Spleen (tissue), 11 donors: ENCODE results near the gene GLRA3. TPM values are rescaled to one million over a fixed set of nuclear protein-coding genes. Genes with fewer than 3 reads are reported as not detected.
"Not testable (repeated sequence)": the region's sequence is repeated elsewhere in the genome, so short reads cannot be mapped to it uniquely, and the experiment has no call there.

Experiments
- DNase-seq: peaks from one replicate; pipeline ENCODE4 v3.0.0-alpha.2; 2020
- H3K27ac ChIP-seq, 8 donors: fragments of 200-600 bp; sonication (generic) in 7 of 8; 1 replicate in 4 of 8; 2 replicates in 4 of 8; pipeline versions ENCODE4 v1.5.0 to v1.8.0; 2016 to 2021; ENCODE audit warnings: inconsistent platforms in 4 of 8, mild to moderate bottlenecking in 4 of 8, moderate library complexity in 1 of 8
- H3K27me3 ChIP-seq, 7 donors: fragments of 200-600 bp; sonication (generic) in 6 of 7; replicated peaks in 1 of 7; 1 replicate in 4 of 7; 2 replicates in 3 of 7; pipeline versions ENCODE4 v1.5.0 to v1.8.0; 2016 to 2021; ENCODE audit warnings: inconsistent platforms in 3 of 7, mild to moderate bottlenecking in 1 of 7
- H3K36me3 ChIP-seq, 6 donors: fragments of 200-600 bp; sonication (generic) in 5 of 6; 1 replicate in 4 of 6; 2 replicates in 2 of 6; pipeline versions ENCODE4 v1.5.0 to v1.8.0; 2016 to 2021; ENCODE audit warnings: inconsistent platforms in 2 of 6
- H3K4me1 ChIP-seq, 6 donors: fragments of 200-600 bp; sonication (generic) in 5 of 6; 1 replicate in 3 of 6; 2 replicates in 3 of 6; pipeline versions ENCODE4 v1.5.0 to v1.8.0; 2016 to 2021; ENCODE audit warnings: inconsistent platforms in 3 of 6
- H3K4me3 ChIP-seq, 8 donors: fragments of 200-600 bp; sonication (generic) in 7 of 8; 1 replicate in 4 of 8; 2 replicates in 4 of 8; pipeline versions ENCODE4 v1.5.0 to v1.8.0; 2016 to 2021; ENCODE audit warnings: inconsistent platforms in 4 of 8, mild to moderate bottlenecking in 4 of 8, moderate library complexity in 2 of 8
- H3K9me3 ChIP-seq, 8 donors: fragments of 200-600 bp; sonication (generic) in 7 of 8; 1 replicate in 4 of 8; 2 replicates in 4 of 8; pipeline versions ENCODE4 v1.5.0 to v1.8.0; 2016 to 2021; ENCODE audit warnings: inconsistent platforms in 4 of 8
- POLR2A ChIP-seq, 3 donors: fragments of 450-650 bp; IDR thresholded peaks; one replicate each; pipeline ENCODE4 v1.5.1; 2017; ENCODE audit warnings: antibody characterized with exemption in 3 of 3, mild to moderate bottlenecking in 1 of 3
- POLR2AphosphoS5 ChIP-seq, 3 donors: sonication (generic); formaldehyde crosslinking; IDR thresholded peaks; one replicate each; pipeline ENCODE4 v1.5.1; 2017; ENCODE audit warnings: antibody characterized with exemption in 3 of 3
- WGBS, 5 donors: extraction: QIAGEN DNeasy Blood & Tissue Kit in 3 of 5; methylation state at CpG; one replicate each; pipeline versions ENCODE4 v1.1.5 to v1.1.7; 2013 to 2018; 5-methylcytosine and 5-hydroxymethylcytosine counted together
- intact Hi-C: fragments of 100-400 bp; cut with DNase I; formaldehyde crosslinking; loops from one replicate; pipeline ENCODE4 v1.15.0; 2023; ENCODE audit warnings: low total_unique reads
- polyA plus RNA-seq, 3 donors: library from polyadenylated mRNA; stranded (reverse); fragments of 200-250 nt; gene quantifications; one replicate each; pipeline ENCODE4 v1.2.1, GENCODE V29; 2013
- total RNA-seq, 7 donors: library from RNA; depleted of rRNA in 3 of 7; stranded (reverse); fragments of >200 nt in 3 of 7; fragmentation: NEBNext Ultra II Directional in 4 of 7; extraction: Animal tissue kit (Norgen Biotek cat#: 25700) in 4 of 7; gene quantifications; one replicate each; pipeline versions ENCODE4 v1.1.0 to v1.2.1, GENCODE V29; 2016 to 2021
- TF ChIP-seq, protein P1 (sequence below), 11 experiments: fragments of 200-600 bp in 7 of 11; fragments of 450-650 bp in 4 of 11; sonication (generic) in 4 of 11; IDR thresholded peaks in 8 of 11; conservative IDR thresholded peaks in 3 of 11; 1 replicate in 7 of 11; 2 replicates in 4 of 11; pipeline versions ENCODE4 v1.4.0 to v1.8.0; 2016 to 2021; ENCODE audit warnings: antibody characterized with exemption in 11 of 11, inconsistent platforms in 4 of 11, mild to moderate bottlenecking in 1 of 11
- donor health status: healthy with polysubstance abuse.
- donor health status: DM: no; HTN: no; CAD: no; lungs with moderate emphysema.
- donor health status: DM: no; HTN: no; CAD: no.
- donor health status: Bipolar disorder and iron deficiency.
- donor health status: healthy.
- donor health status: DM: no; HTN: no; CAD: no.
- donor health status: DM: yes; HTN: yes; CAD: no.

Gene GLRA3
- total and polyA plus RNA-seq, 10 donors = 0.02 to 0.20 (median 0.06) TPM; not detected in 2

DNA sequence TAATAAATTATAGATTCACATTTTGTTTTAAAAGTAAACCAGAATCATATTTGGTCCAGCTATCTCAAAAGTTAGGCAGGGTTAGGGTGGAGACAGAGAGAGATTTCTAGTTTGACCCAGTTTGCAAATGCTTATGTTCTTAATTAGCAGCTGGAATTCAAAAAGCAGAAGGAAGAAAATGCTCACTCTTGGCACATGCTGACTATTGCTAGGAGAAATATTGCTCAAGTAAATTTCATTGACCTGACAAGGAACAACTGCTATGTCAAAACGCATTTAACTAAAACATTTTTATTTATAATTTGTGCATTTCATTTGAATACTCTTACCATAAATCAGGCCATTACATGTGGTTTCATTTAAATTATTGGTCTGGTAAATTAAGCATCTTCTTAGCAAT lies 131.8 kb downstream of the GLRA3 start:
- no peak for TF ChIP-seq POLR2AphosphoS5 (IDR thresholded peaks at IDR 0.05)
- no peak for TF ChIP-seq POLR2A (IDR thresholded peaks at IDR 0.05)
- TF ChIP-seq, protein P1, sequence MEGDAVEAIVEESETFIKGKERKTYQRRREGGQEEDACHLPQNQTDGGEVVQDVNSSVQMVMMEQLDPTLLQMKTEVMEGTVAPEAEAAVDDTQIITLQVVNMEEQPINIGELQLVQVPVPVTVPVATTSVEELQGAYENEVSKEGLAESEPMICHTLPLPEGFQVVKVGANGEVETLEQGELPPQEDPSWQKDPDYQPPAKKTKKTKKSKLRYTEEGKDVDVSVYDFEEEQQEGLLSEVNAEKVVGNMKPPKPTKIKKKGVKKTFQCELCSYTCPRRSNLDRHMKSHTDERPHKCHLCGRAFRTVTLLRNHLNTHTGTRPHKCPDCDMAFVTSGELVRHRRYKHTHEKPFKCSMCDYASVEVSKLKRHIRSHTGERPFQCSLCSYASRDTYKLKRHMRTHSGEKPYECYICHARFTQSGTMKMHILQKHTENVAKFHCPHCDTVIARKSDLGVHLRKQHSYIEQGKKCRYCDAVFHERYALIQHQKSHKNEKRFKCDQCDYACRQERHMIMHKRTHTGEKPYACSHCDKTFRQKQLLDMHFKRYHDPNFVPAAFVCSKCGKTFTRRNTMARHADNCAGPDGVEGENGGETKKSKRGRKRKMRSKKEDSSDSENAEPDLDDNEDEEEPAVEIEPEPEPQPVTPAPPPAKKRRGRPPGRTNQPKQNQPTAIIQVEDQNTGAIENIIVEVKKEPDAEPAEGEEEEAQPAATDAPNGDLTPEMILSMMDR (IDR thresholded peaks at IDR 0.05 in 8 of 11, conservative IDR thresholded peaks at IDR 0.05 in 3 of 11) = no peak

DNA sequence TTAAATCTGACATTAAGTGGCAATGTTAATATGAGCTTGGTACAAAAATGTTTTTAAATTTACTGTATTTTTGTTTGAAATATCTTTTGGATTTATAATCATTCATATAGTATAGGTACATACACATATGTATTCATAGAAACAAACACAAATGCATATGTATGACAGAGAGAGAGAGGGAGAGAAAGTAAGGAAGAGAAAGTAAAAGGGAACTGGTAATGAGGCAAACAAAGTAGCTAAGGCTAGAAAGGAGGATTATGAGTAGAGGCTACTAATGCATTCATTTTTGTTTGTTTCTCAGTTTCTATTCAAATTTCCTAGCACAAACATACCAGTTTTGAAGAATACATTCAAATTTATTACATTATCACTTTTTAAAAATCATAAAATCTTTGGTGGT lies 132.4 kb downstream of the GLRA3 start:
- H3K36me3 ChIP-seq = no peaks in the 10 kb centered on the region
- TF ChIP-seq POLR2AphosphoS5 (IDR thresholded peaks at IDR 0.05) (no peak), POLR2A (IDR thresholded peaks at IDR 0.05) (no peak)
- TF ChIP-seq, protein P1 (IDR thresholded peaks at IDR 0.05 in 8 of 11, conservative IDR thresholded peaks at IDR 0.05 in 3 of 11) = no peak
- DNase-seq = no peak
- no peak overlapping the region for H3K4me3 ChIP-seq
- peaks cover 0 to 8% (median 0%) of the 10 kb centered on the region in 6 donors for H3K4me1 ChIP-seq
- intact Hi-C loops = no loop called here
- peak overlapping the region in 5 of 8 donors; percentile 4 to 37 (median 15) for H3K27ac ChIP-seq
- no peaks in the 10 kb centered on the region for H3K9me3 ChIP-seq
- H3K27me3 ChIP-seq = no peaks in the 10 kb centered on the region

More for the DNA sequence above, 131.8 kb downstream of the GLRA3 start:
- no peak overlapping the region for H3K4me3 ChIP-seq
- DNase-seq = no peak
- WGBS, 5 donors = 17 to 44% (median 26%) methylated on average over 1 of the region's 1 CpG
- no peaks in the 10 kb centered on the region for H3K9me3 ChIP-seq
- H3K4me1 ChIP-seq = peaks cover 0 to 8% (median 0%) of the 10 kb centered on the region in 6 donors
- no peaks in the 10 kb centered on the region for H3K36me3 ChIP-seq
- H3K27me3 ChIP-seq = no peaks in the 10 kb centered on the region
- intact Hi-C loops = no loop called here
- peak overlapping the region in 5 of 8 donors; percentile 4 to 37 (median 15) for H3K27ac ChIP-seq

DNA sequence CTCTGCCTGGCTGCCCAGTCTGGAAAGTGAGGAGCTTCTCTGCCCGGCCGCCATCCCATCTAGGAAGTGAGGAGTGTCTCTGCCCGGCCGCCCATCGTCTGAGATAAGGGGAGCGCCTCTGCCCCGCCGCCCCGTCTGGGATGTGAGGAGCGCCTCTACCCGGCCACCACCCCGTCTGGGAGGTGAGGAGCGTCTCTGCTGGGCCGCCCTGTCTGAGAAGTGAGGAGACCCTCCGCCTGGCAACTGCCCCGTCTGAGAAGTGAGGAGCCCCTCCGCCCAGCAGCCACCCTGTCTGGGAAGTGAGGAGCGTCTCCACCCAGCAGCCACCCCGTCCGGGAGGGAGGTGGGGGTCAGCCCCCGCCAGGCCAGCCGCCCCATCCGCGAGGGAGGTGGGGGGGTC lies 137.2 kb downstream of the GLRA3 start:
- H3K36me3 ChIP-seq, H3K4me3 ChIP-seq, intact Hi-C loops, H3K27me3 ChIP-seq, H3K4me1 ChIP-seq, DNase-seq, H3K27ac ChIP-seq: not testable (repeated sequence)
- H3K9me3 ChIP-seq = peaks cover 0 to 28% (median 23%) of the 10 kb centered on the region in 8 donors
- WGBS, 5 donors = 89 to 100% (median 96%) methylated on average over 6 to 24 of the region's 24 CpGs

DNA sequence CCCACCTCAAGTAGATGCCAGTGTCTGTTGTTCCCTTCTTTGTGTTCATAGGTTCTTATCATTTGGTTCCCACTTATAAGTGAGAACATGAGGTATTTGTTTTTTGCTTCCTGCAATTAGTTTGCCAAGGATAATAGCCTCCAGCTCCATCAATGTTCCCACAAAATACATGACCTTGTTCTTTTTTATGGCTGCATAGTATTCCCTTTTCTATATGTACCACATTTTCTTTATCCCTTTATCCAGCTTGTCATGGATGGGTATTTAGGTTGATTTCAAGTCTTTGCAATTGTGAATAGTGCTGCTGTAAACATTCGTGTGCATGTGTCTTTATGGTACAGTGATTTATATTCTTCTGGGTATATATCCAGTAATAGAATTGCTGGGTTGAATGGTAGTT lies 138.4 kb downstream of the GLRA3 start:
- TF ChIP-seq POLR2A (IDR thresholded peaks at IDR 0.05) (no peak), POLR2AphosphoS5 (IDR thresholded peaks at IDR 0.05) (no peak)
- TF ChIP-seq, protein P1 (IDR thresholded peaks at IDR 0.05 in 8 of 11, conservative IDR thresholded peaks at IDR 0.05 in 3 of 11) = no peak
- Histone ChIP-seq H3K36me3 (no peaks in the 10 kb centered on the region), H3K27ac (no peak overlapping the region), H3K4me1 (no peaks in the 10 kb centered on the region), H3K27me3 (no peaks in the 10 kb centered on the region), H3K4me3 (no peak overlapping the region), H3K9me3 (peaks cover 0 to 28% (median 23%) of the 10 kb centered on the region in 8 donors)
- no peak for DNase-seq
- intact Hi-C loops = no loop called here
- WGBS, 5 donors = 80 to 89% (median 87%) methylated on average over 1 of the region's 1 CpG

DNA sequence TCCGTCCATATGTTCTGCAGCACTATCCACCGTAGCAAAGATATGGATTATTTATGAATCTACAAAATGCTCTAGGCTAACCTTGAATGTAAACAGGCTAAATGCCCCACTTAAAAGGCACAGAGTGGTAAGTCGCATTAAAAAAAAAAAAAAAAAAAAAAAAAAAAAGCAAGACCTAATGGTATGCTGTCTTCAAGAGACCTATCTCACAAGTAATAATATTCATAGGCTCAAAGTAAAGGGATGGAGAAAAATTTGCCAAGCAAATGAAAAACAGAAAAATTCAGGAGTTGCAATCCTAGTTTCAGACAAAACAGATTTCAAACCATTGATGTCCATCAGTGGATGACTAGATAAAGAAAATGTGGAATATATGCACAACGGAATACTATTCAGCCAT lies 139.4 kb downstream of the GLRA3 start:
- DNase-seq = no peak
- WGBS, 5 donors = 62 to 93% (median 74%) methylated on average over 4 of the region's 4 CpGs
- peaks cover 0 to 28% (median 23%) of the 10 kb centered on the region in 8 donors for H3K9me3 ChIP-seq
- no peaks in the 10 kb centered on the region for H3K4me1 ChIP-seq
- H3K27ac ChIP-seq = no peak overlapping the region
- no peaks in the 10 kb centered on the region for H3K27me3 ChIP-seq
- no peaks in the 10 kb centered on the region for H3K36me3 ChIP-seq
- TF ChIP-seq POLR2A (IDR thresholded peaks at IDR 0.05) (no peak), POLR2AphosphoS5 (IDR thresholded peaks at IDR 0.05) (no peak)
- TF ChIP-seq, protein P1 (IDR thresholded peaks at IDR 0.05 in 8 of 11, conservative IDR thresholded peaks at IDR 0.05 in 3 of 11) = no peak
- intact Hi-C loops = no loop called here
- H3K4me3 ChIP-seq = no peak overlapping the region
